Measurements from ENCODE around the gene CAMK2A.

DNA sequence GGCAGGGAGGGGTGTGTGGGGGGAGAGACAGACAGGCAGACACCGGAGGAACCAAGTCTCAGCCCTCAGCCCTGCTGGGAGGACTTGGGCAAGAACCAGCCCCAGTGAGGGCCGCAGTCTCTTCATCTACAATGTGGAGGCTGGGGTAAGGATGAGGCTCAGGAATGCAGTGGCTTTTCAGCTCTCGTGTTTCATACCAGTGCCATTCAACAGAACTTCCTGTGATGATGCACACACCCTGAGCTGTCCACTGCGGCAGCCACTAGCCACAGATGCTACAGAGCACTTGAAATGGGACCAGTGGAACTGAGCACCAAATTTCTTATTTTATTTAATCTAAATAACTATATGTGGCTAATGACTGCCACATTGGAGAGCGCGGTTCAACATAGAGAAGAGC is 10.7 kb downstream of the CAMK2A start:
- TF ChIP-seq, protein P1, sequence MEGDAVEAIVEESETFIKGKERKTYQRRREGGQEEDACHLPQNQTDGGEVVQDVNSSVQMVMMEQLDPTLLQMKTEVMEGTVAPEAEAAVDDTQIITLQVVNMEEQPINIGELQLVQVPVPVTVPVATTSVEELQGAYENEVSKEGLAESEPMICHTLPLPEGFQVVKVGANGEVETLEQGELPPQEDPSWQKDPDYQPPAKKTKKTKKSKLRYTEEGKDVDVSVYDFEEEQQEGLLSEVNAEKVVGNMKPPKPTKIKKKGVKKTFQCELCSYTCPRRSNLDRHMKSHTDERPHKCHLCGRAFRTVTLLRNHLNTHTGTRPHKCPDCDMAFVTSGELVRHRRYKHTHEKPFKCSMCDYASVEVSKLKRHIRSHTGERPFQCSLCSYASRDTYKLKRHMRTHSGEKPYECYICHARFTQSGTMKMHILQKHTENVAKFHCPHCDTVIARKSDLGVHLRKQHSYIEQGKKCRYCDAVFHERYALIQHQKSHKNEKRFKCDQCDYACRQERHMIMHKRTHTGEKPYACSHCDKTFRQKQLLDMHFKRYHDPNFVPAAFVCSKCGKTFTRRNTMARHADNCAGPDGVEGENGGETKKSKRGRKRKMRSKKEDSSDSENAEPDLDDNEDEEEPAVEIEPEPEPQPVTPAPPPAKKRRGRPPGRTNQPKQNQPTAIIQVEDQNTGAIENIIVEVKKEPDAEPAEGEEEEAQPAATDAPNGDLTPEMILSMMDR (IDR thresholded peaks at IDR 0.05): no peak
- TF ChIP-seq POLR2A (IDR thresholded peaks at IDR 0.05): no peak
